Urothelium cell line (cell line): ENCODE results near the gene RTP5.
"Not testable (repeated sequence)": the region's sequence is repeated elsewhere in the genome, so short reads cannot be mapped to it uniquely, and the experiment has no call there.

Experiments
- DNase-seq: peaks from one replicate; pipeline ENCODE4 v3.0.0; 2011; ENCODE audit warnings: low spot score, mixed read lengths
- FAIRE-seq: peaks from 2 replicates; lab custom pipeline; 2011; peaks lifted over from hg19 to GRCh38; lab: Jason Lieb, UNC

The RTP5 gene

DNA sequence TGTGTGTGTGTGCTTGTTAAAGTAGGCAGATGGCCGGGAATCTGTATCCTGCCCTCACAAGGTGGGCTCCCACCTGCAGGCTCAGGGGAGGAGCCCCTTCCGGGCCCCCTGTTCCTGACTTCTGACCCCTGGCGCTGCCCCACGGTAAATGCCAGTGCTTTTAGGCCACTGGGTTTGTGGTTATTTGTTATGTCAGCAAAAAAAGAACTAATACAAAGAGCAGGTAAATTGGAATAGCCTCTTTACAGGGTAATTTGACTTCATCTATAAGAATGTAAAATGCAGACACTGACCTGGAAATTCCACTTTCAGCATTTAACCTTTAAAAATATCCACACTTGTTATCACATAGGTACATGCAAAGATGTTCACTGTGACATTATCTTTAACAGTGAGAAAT lies 44.2 kb downstream of the RTP5 start:
- no peak for FAIRE-seq

DNA sequence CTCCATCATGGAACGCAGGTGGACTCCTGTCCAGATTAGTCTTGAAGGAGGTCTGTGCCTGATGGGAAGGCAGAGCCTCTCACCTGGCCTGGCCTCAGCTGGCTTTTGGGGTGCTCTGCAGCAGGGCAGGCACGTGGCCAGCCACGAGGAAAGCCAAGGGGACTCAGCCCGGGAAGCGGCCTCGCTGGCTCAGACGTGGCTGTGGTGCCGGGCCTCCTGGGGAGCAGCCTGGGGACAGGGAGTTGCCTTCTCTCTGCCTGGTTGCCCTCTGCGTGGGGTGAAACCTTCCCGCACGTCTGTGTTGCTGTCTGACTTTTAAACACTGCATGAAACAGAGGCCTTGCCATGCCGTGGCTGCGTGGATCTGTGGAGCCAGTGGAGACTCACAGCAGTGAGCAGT lies 45.0 kb downstream of the RTP5 start:
- FAIRE-seq (no peak), DNase-seq (no peak)

More for the DNA sequence above, 44.2 kb downstream of the RTP5 start:
- DNase-seq, result no peak

DNA sequence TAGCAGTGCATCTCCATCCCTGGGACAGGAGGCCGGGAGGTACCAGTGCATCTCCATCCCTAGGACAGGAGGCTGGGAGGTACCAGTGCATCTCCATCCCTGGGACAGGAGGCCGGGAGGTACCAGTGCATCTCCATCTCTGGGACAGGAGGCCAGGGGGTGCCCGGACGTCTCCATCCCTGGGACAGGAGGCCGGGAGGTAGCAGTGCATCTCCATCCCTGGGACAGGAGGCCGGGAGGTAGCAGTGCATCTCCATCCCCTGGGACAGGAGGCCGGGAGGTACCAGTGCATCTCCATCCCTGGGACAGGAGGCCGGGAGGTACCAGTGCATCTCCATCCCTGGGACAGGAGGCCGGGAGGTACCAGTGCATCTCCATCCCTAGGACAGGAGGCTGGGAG lies 52.1 kb downstream of the RTP5 start:
- FAIRE-seq, DNase-seq: not testable (repeated sequence)

DNA sequence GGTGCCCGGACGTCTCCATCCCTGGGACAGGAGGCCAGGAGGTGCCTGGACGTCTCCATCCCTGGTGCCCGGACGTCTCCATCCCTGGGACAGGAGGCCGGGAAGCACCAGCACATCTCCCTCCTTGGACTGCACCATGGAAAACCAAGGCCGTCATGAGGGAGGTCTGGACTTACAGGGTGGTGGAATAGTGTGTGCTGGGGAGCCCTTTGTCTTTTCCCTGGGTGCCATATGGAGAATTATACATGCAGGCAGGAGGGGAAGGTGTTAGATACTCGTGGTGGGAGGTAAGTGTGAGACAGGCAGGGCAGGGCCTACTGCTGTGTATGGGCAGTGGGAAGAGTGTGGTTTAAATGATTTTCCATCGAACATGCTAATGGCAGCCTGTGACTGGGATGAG lies 52.9 kb downstream of the RTP5 start:
- no peak for DNase-seq
- FAIRE-seq, result no peak

DNA sequence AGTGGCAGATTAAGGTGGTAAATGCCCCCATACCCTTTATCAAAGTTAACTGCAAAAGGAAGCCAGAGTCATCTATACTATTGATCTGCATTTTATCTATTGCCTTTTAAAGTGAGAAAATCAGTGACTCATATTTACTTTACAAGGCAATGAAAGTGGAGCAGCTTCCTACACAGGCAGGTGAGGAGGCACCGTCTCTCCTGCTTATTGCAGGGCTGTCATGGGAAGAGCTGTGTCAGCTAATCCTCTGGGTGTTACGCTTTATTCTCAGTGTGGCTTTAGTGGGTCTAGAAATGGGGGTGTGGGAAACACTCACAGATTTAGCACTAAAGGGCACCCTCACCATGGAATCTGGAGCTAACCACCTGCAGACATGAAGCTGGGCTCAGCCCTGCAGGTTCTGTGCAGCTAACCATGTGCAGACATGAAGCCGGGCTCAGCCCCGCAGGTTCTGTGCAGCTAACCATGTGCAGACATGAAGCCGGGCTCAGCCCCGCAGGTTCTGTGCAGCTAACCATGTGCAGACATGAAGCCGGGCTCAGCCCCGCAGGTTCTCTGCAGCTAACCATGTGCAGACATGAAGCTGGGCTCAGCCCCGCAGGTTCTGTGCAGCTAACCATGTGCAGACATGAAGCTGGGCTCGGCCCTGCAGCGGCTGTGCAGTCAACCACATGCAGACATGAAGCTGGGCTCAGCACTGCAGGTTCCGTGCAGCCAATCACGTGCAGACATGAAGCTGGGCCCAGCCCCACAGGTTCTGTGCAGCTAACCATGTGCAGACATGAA lies 53.5 kb downstream of the RTP5 start:
- not testable (repeated sequence) for FAIRE-seq, DNase-seq
